CD4-positive, alpha-beta T cell treated with Interleukin-6 for 4 hours (primary cell): ENCODE measurements around the gene ERMARD.

ENCODE experiments used
- DNase-seq: peaks from one replicate; pipeline ENCODE4 v3.0.0-alpha.2; 2020; ENCODE audit warnings: mixed read lengths

Gene ERMARD

GRCh38 chr6:169783971-169784820 is 32.8 kb downstream of the ERMARD start:
- no peak for DNase-seq

DNA sequence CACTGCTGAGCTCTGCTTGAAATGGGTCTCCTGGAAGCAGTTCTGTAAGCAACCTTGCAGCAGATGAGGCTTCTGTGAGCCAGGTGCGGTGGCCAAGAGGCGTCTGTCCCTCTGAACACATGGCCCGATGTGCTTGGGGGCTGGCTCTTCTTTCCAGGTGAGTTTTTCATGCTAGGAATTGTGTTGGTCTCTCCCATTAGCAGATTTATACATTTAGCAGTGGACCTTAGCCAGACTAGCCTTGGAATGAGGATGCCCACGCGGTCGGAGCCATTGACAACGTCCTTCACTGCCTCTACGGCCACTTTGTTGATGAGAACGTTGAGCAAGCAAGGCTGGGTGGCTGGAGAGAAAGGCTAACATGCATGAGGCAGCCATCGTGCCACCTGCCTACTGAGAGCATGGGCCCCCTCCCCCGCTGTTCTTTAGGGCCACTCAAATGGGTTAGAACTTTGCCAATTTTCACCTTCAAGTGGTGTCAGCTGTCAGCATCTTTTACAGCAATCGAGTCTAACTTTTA is 33.5 kb downstream of the ERMARD start:
- DNase-seq, result no peak

- DNase-seq, result no peak
Measured at GRCh38 chr6:169785566-169785965, 34.1 kb downstream of the ERMARD start.

DNA sequence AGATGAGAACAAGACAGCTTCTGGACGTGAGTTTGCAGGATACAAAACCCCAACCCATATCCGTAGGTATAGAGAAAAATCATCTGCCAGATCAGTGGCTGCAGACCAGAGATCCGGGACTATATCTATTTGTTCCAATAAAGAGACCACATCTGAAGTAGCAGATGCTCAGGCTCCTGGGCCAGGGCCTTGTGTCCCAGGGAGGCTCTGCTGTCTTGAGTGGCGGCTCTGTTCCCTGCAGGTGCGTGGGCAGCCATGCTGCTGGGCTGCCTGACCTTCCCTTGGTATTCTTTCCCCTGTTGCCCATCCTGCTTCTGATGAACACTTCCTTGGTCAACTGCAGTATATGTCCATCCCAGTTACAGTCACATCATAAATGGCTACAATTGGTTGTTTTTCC is 34.9 kb downstream of the ERMARD start:
- DNase-seq, result no peak

DNA sequence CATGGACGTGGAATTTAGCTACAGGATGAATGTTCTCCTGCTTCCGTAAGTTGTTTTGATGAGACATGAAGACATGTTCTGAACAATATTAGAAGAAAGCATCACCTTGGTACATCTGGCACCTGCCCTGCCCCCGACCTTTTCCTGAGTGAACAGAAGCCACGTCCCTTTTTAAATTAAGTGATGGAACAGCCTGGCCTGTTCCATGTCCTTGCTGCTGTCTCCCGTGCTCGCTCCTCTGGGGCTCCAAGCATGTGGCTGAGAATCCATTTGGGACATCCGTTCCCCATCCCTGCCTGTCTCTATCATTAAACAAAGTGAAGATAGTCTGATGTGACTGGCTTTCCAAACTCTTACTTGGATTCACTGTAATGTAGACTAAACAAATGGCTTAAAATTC is 36.4 kb downstream of the ERMARD start:
- DNase-seq, result no peak

DNA sequence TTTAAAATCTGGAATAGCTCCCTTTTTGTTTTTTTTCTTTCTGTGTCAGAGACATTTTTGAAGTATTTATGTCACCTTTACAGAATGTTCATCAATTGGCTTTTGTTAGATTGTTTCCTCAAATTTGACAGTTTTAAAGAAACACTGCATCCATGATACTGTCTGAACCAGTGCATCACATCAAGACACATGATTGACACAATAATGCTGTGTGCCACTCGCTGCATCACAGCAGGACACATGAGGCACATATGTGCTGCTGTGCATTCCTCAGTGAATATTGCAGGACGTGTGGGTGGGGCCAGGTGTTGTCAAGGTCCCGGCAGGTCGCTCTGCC is 37.4 kb downstream of the ERMARD start:
- DNase-seq, result no peak

GRCh38 chr6:169789146-169789943 is 37.9 kb downstream of the ERMARD start:
- no peak for DNase-seq

DNA sequence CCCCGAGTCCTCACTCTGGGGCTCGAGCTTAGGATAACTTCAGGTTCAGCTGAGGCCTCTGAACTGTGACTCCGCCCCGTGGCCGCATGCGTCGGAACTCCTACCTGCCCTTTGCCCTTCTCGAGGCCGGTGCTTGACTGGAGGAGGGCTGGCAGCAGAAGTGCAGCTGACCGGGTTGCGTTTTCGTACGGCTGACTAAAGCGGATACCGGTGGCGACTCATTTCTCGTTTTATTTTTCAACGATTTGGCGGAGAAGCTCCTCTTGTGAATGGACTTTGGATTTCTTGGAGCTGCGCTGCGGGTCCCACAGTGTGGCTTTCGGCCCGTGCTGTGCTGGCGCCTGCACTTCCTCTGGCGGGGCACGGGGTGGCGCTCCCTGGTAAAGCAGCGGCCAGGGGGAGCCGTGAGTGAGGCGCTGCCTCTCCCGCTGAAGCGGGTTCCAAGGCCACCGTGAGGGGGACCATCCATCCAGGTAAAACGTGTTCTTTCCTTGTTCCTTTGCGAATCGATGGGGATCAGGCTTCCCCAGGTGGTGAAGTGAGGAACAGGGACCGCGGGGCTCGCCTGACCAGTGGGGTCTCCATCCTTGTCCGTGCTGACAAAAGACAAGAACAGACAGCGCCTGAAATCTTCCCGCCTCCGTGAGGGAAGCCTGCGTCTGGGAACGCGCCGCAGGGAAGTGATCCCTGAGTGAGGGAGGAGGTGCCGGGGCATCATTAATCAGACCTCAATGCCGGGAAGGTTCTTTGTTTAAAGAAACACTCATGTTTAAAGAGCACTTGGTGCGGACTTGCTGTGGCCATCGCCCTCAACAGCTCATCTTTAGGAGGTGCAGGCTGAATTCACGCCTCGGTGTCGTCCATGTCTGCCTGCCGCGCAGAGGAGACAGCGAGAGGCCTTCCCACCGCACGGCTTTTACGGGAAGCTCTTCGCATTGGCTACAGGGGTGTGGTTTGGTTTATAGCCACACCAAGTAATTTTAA is 38.8 kb downstream of the ERMARD start:
- peak; percentile 75 for DNase-seq

DNA sequence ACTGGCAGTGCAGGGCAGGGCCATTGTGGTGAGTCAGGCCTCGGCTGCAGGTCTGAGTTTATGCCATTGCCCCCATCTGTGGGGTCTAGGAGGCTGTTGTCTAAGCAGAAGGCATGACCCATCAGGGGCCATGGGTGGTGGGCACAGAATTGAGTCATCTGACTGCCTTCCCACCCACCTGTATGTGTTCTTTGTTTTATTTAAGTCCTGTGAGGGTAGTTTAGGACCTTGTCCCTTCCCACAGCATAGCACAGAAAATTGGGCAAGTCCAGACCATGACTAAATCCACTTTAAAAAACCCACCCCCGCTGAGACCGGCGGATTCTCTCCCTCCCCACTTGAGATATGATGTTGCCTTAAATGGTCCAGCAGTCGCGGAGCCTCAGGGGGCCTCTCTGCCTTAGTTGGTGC is 40.3 kb downstream of the ERMARD start:
- no peak for DNase-seq

- DNase-seq, result no peak
Measured at GRCh38 chr6:169792306-169793015, 41.0 kb downstream of the ERMARD start.

DNA sequence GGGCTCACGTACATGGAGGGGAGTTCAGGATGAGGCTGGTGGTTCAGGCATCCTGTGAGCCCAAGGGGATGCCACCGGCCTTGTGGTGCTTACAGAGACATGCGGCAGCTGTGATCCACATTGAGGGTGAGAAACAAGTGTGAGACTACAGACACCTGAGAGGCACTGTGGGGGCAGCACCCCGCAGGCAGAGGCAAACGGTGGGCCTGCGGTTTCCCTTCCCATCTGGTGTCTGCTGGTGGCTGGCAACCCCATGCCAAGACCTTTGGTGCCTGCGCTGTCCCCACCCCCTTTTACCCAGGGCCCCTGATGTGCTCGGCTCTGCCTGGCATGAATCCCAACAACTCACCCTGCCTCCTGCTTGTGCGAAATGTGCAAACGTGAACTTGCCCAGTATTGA is 42.0 kb downstream of the ERMARD start:
- no peak for DNase-seq

- DNase-seq, result no peak
Measured at GRCh38 chr6:169794317-169795055, 43.1 kb downstream of the ERMARD start.

GRCh38 chr6:169795196-169795595 is 43.8 kb downstream of the ERMARD start:
- no peak for DNase-seq

DNA sequence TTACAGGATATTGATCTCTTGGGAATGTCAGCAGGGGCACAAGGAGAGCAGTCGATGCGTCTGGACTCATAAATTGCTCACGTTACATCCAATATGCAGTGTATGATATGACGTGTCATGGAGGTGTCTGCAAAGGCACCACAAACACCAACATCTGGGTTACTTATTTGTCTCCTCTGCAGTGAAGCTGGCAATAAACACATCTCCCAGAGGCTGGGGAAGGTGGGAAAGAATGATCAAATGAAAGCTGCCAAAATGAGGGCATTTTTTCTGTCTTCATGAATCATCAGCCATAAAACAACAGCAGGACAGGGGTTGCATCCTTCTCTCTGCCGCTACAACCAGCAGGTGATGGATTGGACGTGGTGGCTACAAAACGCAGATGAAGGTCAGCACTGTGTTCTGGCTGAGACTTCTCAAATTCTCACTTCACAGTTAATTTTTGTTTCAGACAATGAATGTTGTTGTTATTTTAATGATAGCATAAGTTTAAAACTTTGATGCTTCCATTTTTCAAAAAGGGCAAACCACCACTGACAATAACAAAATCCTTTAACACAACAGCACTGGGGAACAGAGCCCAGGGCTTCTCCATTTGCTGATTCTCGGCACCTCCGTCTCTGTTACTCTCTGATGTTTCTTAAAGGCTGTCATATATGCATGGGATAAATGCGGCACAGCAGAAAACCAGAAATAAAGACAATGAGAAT is 47.5 kb downstream of the ERMARD start:
- DNase-seq, result no peak

- DNase-seq, result no peak
Measured at GRCh38 chr6:169799474-169799926, 48.1 kb downstream of the ERMARD start.

GRCh38 chr6:169800116-169800667 is 48.8 kb downstream of the ERMARD start:
- DNase-seq, result no peak

- DNase-seq, result no peak
Measured at GRCh38 chr6:169800668-169801395, 49.4 kb downstream of the ERMARD start.

GRCh38 chr6:169801396-169802160 is 50.2 kb downstream of the ERMARD start:
- no peak for DNase-seq

DNA sequence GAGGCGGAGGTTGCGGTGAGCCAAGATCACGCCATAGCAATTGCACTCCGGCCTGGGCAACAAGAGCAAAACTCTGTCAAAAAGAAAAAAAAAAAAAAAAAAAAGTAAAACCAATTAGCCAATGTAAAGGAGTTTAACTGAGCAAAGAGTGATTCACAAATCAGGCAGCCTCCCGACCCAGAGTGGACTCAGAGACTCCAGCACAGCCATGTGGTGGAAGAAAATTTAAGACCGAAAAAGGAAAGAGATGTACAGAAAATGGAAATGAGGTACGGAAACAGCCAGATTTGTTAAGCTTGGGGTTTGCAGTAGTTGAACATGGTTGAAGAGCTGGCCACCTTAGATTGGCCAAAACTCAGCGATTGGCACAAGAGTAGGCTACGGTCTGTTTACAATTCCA is 51.4 kb downstream of the ERMARD start:
- no peak for DNase-seq
